ENCODE results near the gene PRM3. TPM values are rescaled to one million over a fixed set of nuclear protein-coding genes. Genes with fewer than 3 reads are reported as not detected.

The PRM3 gene
- total RNA-seq, 2 experiments from 2014 or later: not detected

- Histone ChIP-seq H3K9me3 (ENCODE audit: control insufficient read depth in 1 of 2, insufficient read depth in 1 of 2, low read length in 2 of 2) (no peaks in the 10 kb centered on the region), H3K27ac (ENCODE audit: low read depth in 1 of 2, low read length in 2 of 2) (no peak overlapping the region), H3K36me3 (ENCODE audit: insufficient read depth, low read length) (peaks cover 7% of the 10 kb centered on the region), H3K4me1 (ENCODE audit: insufficient read depth, low read length) (peaks cover 38% of the 10 kb centered on the region), H3K4me3 (ENCODE audit: low read length) (no peak overlapping the region), H3K27me3 (ENCODE audit: control insufficient read depth in 1 of 2, insufficient read depth in 2 of 2, low read length in 2 of 2) (no peaks in the 10 kb centered on the region)
- ChIA-PET CTCF (interaction anchor here (1.3 kb wide), 1 partner anchor 145 kb away, joined by 3 read pairs; no protein-coding TSS in a partner anchor), POLR2A (interaction anchor here (1.0 to 8.5 kb wide), 3 partner anchors 13 to 286 kb away, joined by 4 to 195 read pairs (median 4); no protein-coding TSS in a partner anchor)
- ATAC-seq (ENCODE audit: poor library complexity) (no peak), DNase-seq (peak in 1 of 14 experiments; percentile 51)
- Mint-ChIP-seq H3K9me3 (no peaks in the 10 kb centered on the region), H3K4me3 (peak overlapping the region; percentile 38), H3K36me3 (ENCODE audit: low read depth) (peaks cover 22% of the 10 kb centered on the region), H3K4me1 (ENCODE audit: low read depth) (peaks cover 32% of the 10 kb centered on the region), H3K27me3 (no peaks in the 10 kb centered on the region), H3K27ac (peak overlapping the region; percentile 84)
- no peak for TF ChIP-seq CTCF (IDR thresholded peaks at IDR 0.05)
- intact Hi-C loops (cut with DNase I, micrococcal nuclease): loop anchor here (1.0 to 10.0 kb wide), 4 partner anchors 26 to 664 kb away; partner anchors contain the start of gene GSPT1 (in 1 of the 2)
Measured at GRCh38 chr16:11250786-11251524, 22.5 kb downstream of the PRM3 start.

GRCh38 chr16:11250091-11250785 lies 23.2 kb downstream of the PRM3 start:
- Histone ChIP-seq H3K27me3 (ENCODE audit: control insufficient read depth in 1 of 2, insufficient read depth in 2 of 2, low read length in 2 of 2) (no peaks in the 10 kb centered on the region), H3K27ac (ENCODE audit: low read depth in 1 of 2, low read length in 2 of 2) (no peak overlapping the region), H3K36me3 (ENCODE audit: insufficient read depth, low read length) (peaks cover 7% of the 10 kb centered on the region), H3K9me3 (ENCODE audit: control insufficient read depth in 1 of 2, insufficient read depth in 1 of 2, low read length in 2 of 2) (no peaks in the 10 kb centered on the region), H3K4me1 (ENCODE audit: insufficient read depth, low read length) (peaks cover 38% of the 10 kb centered on the region), H3K4me3 (ENCODE audit: low read length) (no peak overlapping the region)
- ChIA-PET POLR2A (no interaction called here), CTCF (no interaction called here)
- TF ChIP-seq CTCF (IDR thresholded peaks at IDR 0.05): no peak
- Mint-ChIP-seq H3K36me3 (ENCODE audit: low read depth) (peaks cover 22% of the 10 kb centered on the region), H3K4me1 (ENCODE audit: low read depth) (peaks cover 32% of the 10 kb centered on the region), H3K27ac (peak overlapping the region; percentile 84), H3K9me3 (no peaks in the 10 kb centered on the region), H3K27me3 (no peaks in the 10 kb centered on the region), H3K4me3 (peak overlapping the region; percentile 14)
- DNase-seq: no peak
- no peak for ATAC-seq (ENCODE audit: poor library complexity)
- intact Hi-C loops (cut with DNase I, micrococcal nuclease): loop anchor here (10.0 kb wide), 3 partner anchors 45 to 665 kb away; partner anchors contain the start of gene GSPT1 (in 1 of the 2)

GRCh38 chr16:11249233-11250061 lies 24.0 kb downstream of the PRM3 start:
- Mint-ChIP-seq H3K4me3 (peak overlapping the region; percentile 15), H3K9me3 (no peaks in the 10 kb centered on the region), H3K4me1 (ENCODE audit: low read depth) (peaks cover 32% of the 10 kb centered on the region), H3K36me3 (ENCODE audit: low read depth) (peaks cover 22% of the 10 kb centered on the region), H3K27ac (peak overlapping the region; percentile 30), H3K27me3 (no peaks in the 10 kb centered on the region)
- H3K4me1 ChIP-seq (ENCODE audit: insufficient read depth, low read length): peaks cover 33% of the 10 kb centered on the region
- H3K27me3 ChIP-seq (ENCODE audit: control insufficient read depth in 1 of 2, insufficient read depth in 2 of 2, low read length in 2 of 2): no peaks in the 10 kb centered on the region
- no peak overlapping the region for H3K4me3 ChIP-seq (ENCODE audit: low read length)
- no peaks in the 10 kb centered on the region for H3K9me3 ChIP-seq (ENCODE audit: control insufficient read depth in 1 of 2, insufficient read depth in 1 of 2, low read length in 2 of 2)
- DNase-seq (peak in 1 of 14 experiments; percentile 32), ATAC-seq (ENCODE audit: poor library complexity) (no peak)
- ChIA-PET CTCF (no interaction called here), POLR2A (no interaction called here)
- no peak for TF ChIP-seq CTCF (IDR thresholded peaks at IDR 0.05)
- no peak overlapping the region for H3K27ac ChIP-seq (ENCODE audit: low read depth in 1 of 2, low read length in 2 of 2)
- peaks cover 7% of the 10 kb centered on the region for H3K36me3 ChIP-seq (ENCODE audit: insufficient read depth, low read length)
- intact Hi-C loops (cut with DNase I, micrococcal nuclease): loop anchor here (10.0 kb wide), 3 partner anchors 45 to 665 kb away; partner anchors contain the start of gene GSPT1 (in 1 of the 2)

All from CD4-positive, alpha-beta T cell (primary cell).